WTC11 (cell line): ENCODE measurements around the gene PRKCB. TPM values are rescaled to one million over a fixed set of nuclear protein-coding genes. Genes with fewer than 3 reads are reported as not detected.

ENCODE experiments used
- ATAC-seq: fragments of 200-7000 bp; cut with Tn5 transposase; 2 replicates; pipeline ENCODE4 v1.10.0; 2021; ENCODE audit warnings: mild to moderate bottlenecking, moderate library complexity
- CTCF ChIA-PET: fragments of 300-600 bp; sonication (Branson Sonifier 250); formaldehyde crosslinking; loops from one replicate; lab custom pipeline; 2021; ENCODE audit warnings: antibody characterized with exemption; lab: Charles Lee
- POLR2A ChIA-PET: fragments of 350-600 bp; sonication (Branson Sonifier 250); formaldehyde crosslinking; loops from one replicate; lab custom pipeline; 2021; ENCODE audit warnings: antibody characterized with exemption; lab: Charles Lee
- DNase-seq: peaks from one replicate; pipeline ENCODE4 v3.0.0; 2021; ENCODE audit warnings: low spot score
- H3K27ac Mint-ChIP-seq: 2 replicates; pipeline ENCODE4 v1.8.0; 2021; ENCODE audit warnings: mixed read lengths
- H3K27me3 Mint-ChIP-seq: 2 replicates; pipeline ENCODE4 v1.8.0; 2021; ENCODE audit warnings: low read depth, mild to moderate bottlenecking, moderate library complexity, mixed read lengths
- H3K36me3 Mint-ChIP-seq: 2 replicates; pipeline ENCODE4 v1.8.0; 2021; ENCODE audit warnings: mixed read lengths
- H3K4me1 Mint-ChIP-seq: 2 replicates; pipeline ENCODE4 v1.8.0; 2022; ENCODE audit warnings: mixed read lengths
- H3K4me3 Mint-ChIP-seq: 2 replicates; pipeline ENCODE4 v1.8.0; 2021; ENCODE audit warnings: mild to moderate bottlenecking, moderate library complexity, mixed read lengths
- H3K9me3 Mint-ChIP-seq: 2 replicates; pipeline ENCODE4 v1.8.0; 2021; ENCODE audit warnings: mixed read lengths
- CBFB ChIP-seq: sonication (generic); formaldehyde crosslinking; IDR thresholded peaks from 2 replicates; pipeline ENCODE4 v1.8.1; 2022; ENCODE audit warnings: mild to moderate bottlenecking, low read depth, missing genetic modification reagents
- ESRRA ChIP-seq: sonication (generic); formaldehyde crosslinking; IDR thresholded peaks from 2 replicates; pipeline ENCODE4 v1.8.1; 2022; ENCODE audit warnings: mild to moderate bottlenecking, missing genetic modification reagents, borderline replicate concordance
- FOXK1 ChIP-seq: sonication (generic); formaldehyde crosslinking; IDR thresholded peaks from 2 replicates; pipeline ENCODE4 v1.8.0; 2022; ENCODE audit warnings: mild to moderate bottlenecking, moderate library complexity, missing genetic modification reagents
- GABPB1 ChIP-seq: sonication (generic); formaldehyde crosslinking; IDR thresholded peaks from 2 replicates; pipeline ENCODE4 v1.8.1; 2023; ENCODE audit warnings: mild to moderate bottlenecking, missing genetic modification reagents
- IRF2 ChIP-seq: sonication (generic); formaldehyde crosslinking; IDR thresholded peaks from 2 replicates; pipeline ENCODE4 v1.8.0; 2022; ENCODE audit warnings: low read depth, missing genetic modification reagents, borderline replicate concordance
- MYBL2 ChIP-seq: sonication (generic); formaldehyde crosslinking; IDR thresholded peaks from 2 replicates; pipeline ENCODE4 v1.8.1; 2023; ENCODE audit warnings: mild to moderate bottlenecking, moderate library complexity, missing genetic modification reagents
- PRDM15 ChIP-seq: sonication (generic); formaldehyde crosslinking; IDR thresholded peaks from 2 replicates; pipeline ENCODE4 v1.8.0; 2022; ENCODE audit warnings: missing genetic modification reagents
- PRRX2 ChIP-seq: fragments of 250-450 bp; sonication (Bioruptor Pico); IDR thresholded peaks from 2 replicates; pipeline ENCODE4 v1.8.0; 2021; ENCODE audit warnings: mild to moderate bottlenecking
- RORB ChIP-seq: fragments of 250-450 bp; sonication (Bioruptor Pico); IDR thresholded peaks from 2 replicates; pipeline ENCODE4 v1.9.0; 2021; ENCODE audit warnings: mild to moderate bottlenecking
- SP1 ChIP-seq: sonication (generic); formaldehyde crosslinking; conservative IDR thresholded peaks from 2 replicates; pipeline ENCODE4 v1.8.1; 2022; ENCODE audit warnings: missing genetic modification reagents
- TEAD1 ChIP-seq: sonication (generic); formaldehyde crosslinking; IDR thresholded peaks from 2 replicates; pipeline ENCODE4 v1.8.0; 2022; ENCODE audit warnings: mild to moderate bottlenecking, missing genetic modification reagents
- ZNF138 ChIP-seq: sonication (generic); formaldehyde crosslinking; conservative IDR thresholded peaks from 2 replicates; pipeline ENCODE4 v1.8.1; 2022; ENCODE audit warnings: mild to moderate bottlenecking, moderate library complexity, missing genetic modification reagents
- ZNF232 ChIP-seq: sonication (generic); formaldehyde crosslinking; IDR thresholded peaks from 2 replicates; pipeline ENCODE4 v1.8.0; 2022; ENCODE audit warnings: mild to moderate bottlenecking, missing genetic modification reagents
- ZNF317 ChIP-seq: sonication (generic); formaldehyde crosslinking; IDR thresholded peaks from 2 replicates; pipeline ENCODE4 v1.8.1; 2023; ENCODE audit warnings: low read depth, mild to moderate bottlenecking, moderate library complexity, missing genetic modification reagents, borderline replicate concordance
- ZNF423 ChIP-seq: fragments of 250-450 bp; sonication (Bioruptor Pico); IDR thresholded peaks from 2 replicates; pipeline ENCODE4 v2.1.2; 2022; ENCODE audit warnings: mild to moderate bottlenecking, moderate library complexity
- total RNA-seq: library from RNA; stranded (reverse); gene quantifications from 3 replicates; pipeline ENCODE4 v1.2.3, GENCODE V29; 2021
- TF ChIP-seq, protein P1 (sequence below): sonication (generic); formaldehyde crosslinking; IDR thresholded peaks from 2 replicates; pipeline ENCODE4 v1.8.1; 2023; ENCODE audit warnings: mild to moderate bottlenecking, missing genetic modification reagents
- TF ChIP-seq, protein P2 (sequence below): sonication (generic); formaldehyde crosslinking; IDR thresholded peaks from 2 replicates; pipeline ENCODE4 v1.8.1; 2023; ENCODE audit warnings: mild to moderate bottlenecking, moderate library complexity, missing genetic modification reagents
- TF ChIP-seq, protein P3 (sequence below): fragments of 200-600 bp; IDR thresholded peaks from 2 replicates; pipeline ENCODE4 v1.8.0; 2022; ENCODE audit warnings: antibody characterized with exemption
- TF ChIP-seq, protein P4 (sequence below): sonication (generic); formaldehyde crosslinking; IDR thresholded peaks from 2 replicates; pipeline ENCODE4 v1.8.0; 2022; ENCODE audit warnings: mild to moderate bottlenecking, missing genetic modification reagents
- TF ChIP-seq, protein P5 (sequence below): sonication (generic); formaldehyde crosslinking; IDR thresholded peaks from 2 replicates; pipeline ENCODE4 v1.8.1; 2022; ENCODE audit warnings: mild to moderate bottlenecking, missing genetic modification reagents, moderate library complexity, borderline replicate concordance
- TF ChIP-seq, protein P6 (sequence below): fragments of 250-450 bp; sonication (Bioruptor Pico); IDR thresholded peaks from 2 replicates; pipeline ENCODE4 v2.1.2; 2022; ENCODE audit warnings: mild to moderate bottlenecking, moderate library complexity
- TF ChIP-seq, protein P7 (sequence below): sonication (generic); formaldehyde crosslinking; IDR thresholded peaks from 2 replicates; pipeline ENCODE4 v1.8.0; 2022; ENCODE audit warnings: mild to moderate bottlenecking, missing genetic modification reagents

PRKCB gene
- total RNA-seq, 1 experiment from 2014 or later: 6.9 TPM

DNA sequence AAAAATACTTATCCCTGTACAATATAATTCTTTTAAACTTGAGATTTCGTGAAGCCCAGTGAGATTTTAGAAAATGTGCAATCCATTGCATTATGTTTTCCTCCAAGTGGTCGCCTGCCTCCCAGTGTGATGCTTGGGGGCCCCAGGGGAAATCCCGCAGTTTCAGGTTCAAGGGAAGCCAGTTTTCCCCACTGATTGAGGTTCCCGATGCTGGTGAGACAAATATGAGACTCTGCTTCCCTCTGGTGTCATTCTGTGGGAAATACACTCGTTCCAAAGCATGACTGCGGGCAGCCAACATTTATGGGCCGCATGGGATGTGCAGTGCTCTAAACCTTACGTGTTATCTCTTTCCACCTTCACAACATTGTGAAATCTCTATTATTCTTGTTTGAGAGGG, 200.8 kb downstream of the PRKCB start:
- Mint-ChIP-seq H3K4me3 (no peak overlapping the region), H3K27me3 (no peaks in the 10 kb centered on the region), H3K4me1 (peaks cover 2% of the 10 kb centered on the region; the same call in 1 of the 2 replicates), H3K36me3 (peaks cover 3% of the 10 kb centered on the region; the same call in 1 of the 2 replicates), H3K27ac (no peak overlapping the region), H3K9me3 (peaks cover 15% of the 10 kb centered on the region)
- ATAC-seq: peak; percentile 87
- POLR2A ChIA-PET: no interaction called here
- DNase-seq: peak; percentile 59
- CTCF ChIA-PET: interaction anchor here (0.6 to 4.1 kb wide), 31 partner anchors 9 to 479 kb away, joined by 3 to 62 read pairs (median 4); partner anchors contain the start of genes CHP2, EARS2, PLK1 and UBFD1
- TF ChIP-seq SP1 (CRISPR knock-in tag) (no peak), ESRRA (CRISPR knock-in tag) (no peak)
- TF ChIP-seq, protein P1, sequence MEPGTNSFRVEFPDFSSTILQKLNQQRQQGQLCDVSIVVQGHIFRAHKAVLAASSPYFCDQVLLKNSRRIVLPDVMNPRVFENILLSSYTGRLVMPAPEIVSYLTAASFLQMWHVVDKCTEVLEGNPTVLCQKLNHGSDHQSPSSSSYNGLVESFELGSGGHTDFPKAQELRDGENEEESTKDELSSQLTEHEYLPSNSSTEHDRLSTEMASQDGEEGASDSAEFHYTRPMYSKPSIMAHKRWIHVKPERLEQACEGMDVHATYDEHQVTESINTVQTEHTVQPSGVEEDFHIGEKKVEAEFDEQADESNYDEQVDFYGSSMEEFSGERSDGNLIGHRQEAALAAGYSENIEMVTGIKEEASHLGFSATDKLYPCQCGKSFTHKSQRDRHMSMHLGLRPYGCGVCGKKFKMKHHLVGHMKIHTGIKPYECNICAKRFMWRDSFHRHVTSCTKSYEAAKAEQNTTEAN: no peak
- TF ChIP-seq, protein P2, sequence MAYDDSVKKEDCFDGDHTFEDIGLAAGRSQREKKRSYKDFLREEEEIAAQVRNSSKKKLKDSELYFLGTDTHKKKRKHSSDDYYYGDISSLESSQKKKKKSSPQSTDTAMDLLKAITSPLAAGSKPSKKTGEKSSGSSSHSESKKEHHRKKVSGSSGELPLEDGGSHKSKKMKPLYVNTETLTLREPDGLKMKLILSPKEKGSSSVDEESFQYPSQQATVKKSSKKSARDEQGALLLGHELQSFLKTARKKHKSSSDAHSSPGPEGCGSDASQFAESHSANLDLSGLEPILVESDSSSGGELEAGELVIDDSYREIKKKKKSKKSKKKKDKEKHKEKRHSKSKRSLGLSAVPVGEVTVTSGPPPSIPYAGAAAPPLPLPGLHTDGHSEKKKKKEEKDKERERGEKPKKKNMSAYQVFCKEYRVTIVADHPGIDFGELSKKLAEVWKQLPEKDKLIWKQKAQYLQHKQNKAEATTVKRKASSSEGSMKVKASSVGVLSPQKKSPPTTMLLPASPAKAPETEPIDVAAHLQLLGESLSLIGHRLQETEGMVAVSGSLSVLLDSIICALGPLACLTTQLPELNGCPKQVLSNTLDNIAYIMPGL (CRISPR knock-in tag): peak; percentile 28; the same call in 1 of the 2 replicates
- TF ChIP-seq, protein P3, sequence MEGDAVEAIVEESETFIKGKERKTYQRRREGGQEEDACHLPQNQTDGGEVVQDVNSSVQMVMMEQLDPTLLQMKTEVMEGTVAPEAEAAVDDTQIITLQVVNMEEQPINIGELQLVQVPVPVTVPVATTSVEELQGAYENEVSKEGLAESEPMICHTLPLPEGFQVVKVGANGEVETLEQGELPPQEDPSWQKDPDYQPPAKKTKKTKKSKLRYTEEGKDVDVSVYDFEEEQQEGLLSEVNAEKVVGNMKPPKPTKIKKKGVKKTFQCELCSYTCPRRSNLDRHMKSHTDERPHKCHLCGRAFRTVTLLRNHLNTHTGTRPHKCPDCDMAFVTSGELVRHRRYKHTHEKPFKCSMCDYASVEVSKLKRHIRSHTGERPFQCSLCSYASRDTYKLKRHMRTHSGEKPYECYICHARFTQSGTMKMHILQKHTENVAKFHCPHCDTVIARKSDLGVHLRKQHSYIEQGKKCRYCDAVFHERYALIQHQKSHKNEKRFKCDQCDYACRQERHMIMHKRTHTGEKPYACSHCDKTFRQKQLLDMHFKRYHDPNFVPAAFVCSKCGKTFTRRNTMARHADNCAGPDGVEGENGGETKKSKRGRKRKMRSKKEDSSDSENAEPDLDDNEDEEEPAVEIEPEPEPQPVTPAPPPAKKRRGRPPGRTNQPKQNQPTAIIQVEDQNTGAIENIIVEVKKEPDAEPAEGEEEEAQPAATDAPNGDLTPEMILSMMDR: peak; percentile 67

GRCh38 chr16:24037335-24037734, 201.6 kb downstream of the PRKCB start:
- ATAC-seq (no peak), DNase-seq (no peak)
- Mint-ChIP-seq H3K4me1 (peaks cover 2% of the 10 kb centered on the region; the same call in 1 of the 2 replicates), H3K27me3 (no peaks in the 10 kb centered on the region), H3K36me3 (peaks cover 3% of the 10 kb centered on the region; the same call in 1 of the 2 replicates), H3K4me3 (no peak overlapping the region), H3K9me3 (peaks cover 15% of the 10 kb centered on the region), H3K27ac (no peak overlapping the region)
- TF ChIP-seq PRDM15 (CRISPR knock-in tag): no peak
- TF ChIP-seq ZNF423 (CRISPR knock-in tag): no peak
- TF ChIP-seq, protein P4, sequence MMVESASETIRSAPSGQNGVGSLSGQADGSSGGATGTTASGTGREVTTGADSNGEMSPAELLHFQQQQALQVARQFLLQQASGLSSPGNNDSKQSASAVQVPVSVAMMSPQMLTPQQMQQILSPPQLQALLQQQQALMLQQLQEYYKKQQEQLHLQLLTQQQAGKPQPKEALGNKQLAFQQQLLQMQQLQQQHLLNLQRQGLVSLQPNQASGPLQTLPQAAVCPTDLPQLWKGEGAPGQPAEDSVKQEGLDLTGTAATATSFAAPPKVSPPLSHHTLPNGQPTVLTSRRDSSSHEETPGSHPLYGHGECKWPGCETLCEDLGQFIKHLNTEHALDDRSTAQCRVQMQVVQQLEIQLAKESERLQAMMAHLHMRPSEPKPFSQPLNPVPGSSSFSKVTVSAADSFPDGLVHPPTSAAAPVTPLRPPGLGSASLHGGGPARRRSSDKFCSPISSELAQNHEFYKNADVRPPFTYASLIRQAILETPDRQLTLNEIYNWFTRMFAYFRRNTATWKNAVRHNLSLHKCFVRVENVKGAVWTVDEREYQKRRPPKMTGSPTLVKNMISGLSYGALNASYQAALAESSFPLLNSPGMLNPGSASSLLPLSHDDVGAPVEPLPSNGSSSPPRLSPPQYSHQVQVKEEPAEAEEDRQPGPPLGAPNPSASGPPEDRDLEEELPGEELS (CRISPR knock-in tag): no peak
- TF ChIP-seq RORB (CRISPR knock-in tag): no peak
- no peak for TF ChIP-seq MYBL2 (CRISPR knock-in tag)
- TF ChIP-seq, protein P5, sequence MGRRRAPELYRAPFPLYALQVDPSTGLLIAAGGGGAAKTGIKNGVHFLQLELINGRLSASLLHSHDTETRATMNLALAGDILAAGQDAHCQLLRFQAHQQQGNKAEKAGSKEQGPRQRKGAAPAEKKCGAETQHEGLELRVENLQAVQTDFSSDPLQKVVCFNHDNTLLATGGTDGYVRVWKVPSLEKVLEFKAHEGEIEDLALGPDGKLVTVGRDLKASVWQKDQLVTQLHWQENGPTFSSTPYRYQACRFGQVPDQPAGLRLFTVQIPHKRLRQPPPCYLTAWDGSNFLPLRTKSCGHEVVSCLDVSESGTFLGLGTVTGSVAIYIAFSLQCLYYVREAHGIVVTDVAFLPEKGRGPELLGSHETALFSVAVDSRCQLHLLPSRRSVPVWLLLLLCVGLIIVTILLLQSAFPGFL (CRISPR knock-in tag): no peak
- TF ChIP-seq, protein P6, sequence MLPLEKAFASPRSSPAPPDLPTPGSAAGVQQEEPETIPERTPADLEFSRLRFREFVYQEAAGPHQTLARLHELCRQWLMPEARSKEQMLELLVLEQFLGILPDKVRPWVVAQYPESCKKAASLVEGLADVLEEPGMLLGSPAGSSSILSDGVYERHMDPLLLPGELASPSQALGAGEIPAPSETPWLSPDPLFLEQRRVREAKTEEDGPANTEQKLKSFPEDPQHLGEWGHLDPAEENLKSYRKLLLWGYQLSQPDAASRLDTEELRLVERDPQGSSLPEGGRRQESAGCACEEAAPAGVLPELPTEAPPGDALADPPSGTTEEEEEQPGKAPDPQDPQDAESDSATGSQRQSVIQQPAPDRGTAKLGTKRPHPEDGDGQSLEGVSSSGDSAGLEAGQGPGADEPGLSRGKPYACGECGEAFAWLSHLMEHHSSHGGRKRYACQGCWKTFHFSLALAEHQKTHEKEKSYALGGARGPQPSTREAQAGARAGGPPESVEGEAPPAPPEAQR (CRISPR knock-in tag): no peak
- no peak for TF ChIP-seq CBFB (CRISPR knock-in tag)
- TF ChIP-seq ZNF317 (CRISPR knock-in tag): no peak
- TF ChIP-seq PRRX2 (CRISPR knock-in tag): no peak
- TF ChIP-seq ZNF138 (CRISPR knock-in tag): no peak
- no peak for TF ChIP-seq GABPB1 (CRISPR knock-in tag)
- TF ChIP-seq TEAD1 (CRISPR knock-in tag): no peak
- TF ChIP-seq, protein P7, sequence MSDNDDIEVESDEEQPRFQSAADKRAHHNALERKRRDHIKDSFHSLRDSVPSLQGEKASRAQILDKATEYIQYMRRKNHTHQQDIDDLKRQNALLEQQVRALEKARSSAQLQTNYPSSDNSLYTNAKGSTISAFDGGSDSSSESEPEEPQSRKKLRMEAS (CRISPR knock-in tag): no peak
- TF ChIP-seq IRF2 (CRISPR knock-in tag): no peak
- TF ChIP-seq FOXK1 (CRISPR knock-in tag): no peak
- no peak for TF ChIP-seq ZNF232 (CRISPR knock-in tag)
- ChIA-PET POLR2A (no interaction called here), CTCF (interaction anchor here (0.7 to 4.1 kb wide), 13 partner anchors 8 to 467 kb away, joined by 3 to 62 read pairs (median 11); partner anchors contain the start of gene PLK1)
